GM12878 (cell line): ENCODE data around the gene KRT25.

Source experiments
- MXI1 ChIP-seq: fragments of 150-350 bp; IDR thresholded peaks from 2 replicates; pipeline ENCODE4 v1.6.1; 2011; ENCODE audit warnings: low read depth, mild to moderate bottlenecking, inconsistent platforms, low read length, improper control_type of control experiment
- NFYB ChIP-seq: IDR thresholded peaks from 2 replicates; pipeline ENCODE4 v1.6.1; 2011; ENCODE audit warnings: low read depth, mild to moderate bottlenecking, low read length, improper control_type of control experiment, moderate library complexity; ENCODE audit not compliant: insufficient read depth
- YY1 ChIP-seq: IDR thresholded peaks from 2 replicates; pipeline ENCODE4 v1.6.1; 2011; ENCODE audit warnings: low read depth, mild to moderate bottlenecking, low read length
- TF ChIP-seq, protein P1 (sequence below), 3 experiments: IDR thresholded peaks in 2 of 3; conservative IDR thresholded peaks in 1 of 3; 2 replicates each; pipeline ENCODE4 v1.5.1; 2011; ENCODE audit warnings: low read depth in 3 of 3, low read length in 3 of 3, mild to moderate bottlenecking in 3 of 3, control low read depth in 2 of 3, moderate library complexity in 2 of 3, inconsistent platforms in 1 of 3, mixed read lengths in 1 of 3; ENCODE audit not compliant: control insufficient read depth in 2 of 3, insufficient read depth in 1 of 3; ENCODE audit errors: extremely low read depth in 1 of 3

DNA sequence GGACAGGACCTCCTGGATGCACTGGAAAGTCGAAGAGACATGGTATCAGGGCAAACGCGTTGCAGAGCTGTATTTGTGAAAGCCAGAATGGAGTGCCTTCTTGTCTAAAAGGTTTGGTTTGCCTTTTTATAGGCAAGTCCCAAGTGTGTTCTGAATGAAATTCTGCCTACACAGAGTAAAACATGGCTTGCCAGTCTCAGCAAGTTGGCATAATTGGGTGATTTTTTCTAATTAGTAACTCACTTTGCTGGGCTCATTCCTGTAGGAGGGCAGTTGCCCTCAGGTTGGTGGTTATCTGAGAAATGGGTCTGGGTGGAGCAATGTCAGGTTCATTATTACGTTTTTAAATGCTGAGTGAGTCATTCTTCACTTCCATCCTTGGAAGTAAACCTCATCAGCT, at the start of gene KRT25:
- TF ChIP-seq YY1 (no peak), MXI1 (no peak), NFYB (no peak)
- TF ChIP-seq, protein P1, sequence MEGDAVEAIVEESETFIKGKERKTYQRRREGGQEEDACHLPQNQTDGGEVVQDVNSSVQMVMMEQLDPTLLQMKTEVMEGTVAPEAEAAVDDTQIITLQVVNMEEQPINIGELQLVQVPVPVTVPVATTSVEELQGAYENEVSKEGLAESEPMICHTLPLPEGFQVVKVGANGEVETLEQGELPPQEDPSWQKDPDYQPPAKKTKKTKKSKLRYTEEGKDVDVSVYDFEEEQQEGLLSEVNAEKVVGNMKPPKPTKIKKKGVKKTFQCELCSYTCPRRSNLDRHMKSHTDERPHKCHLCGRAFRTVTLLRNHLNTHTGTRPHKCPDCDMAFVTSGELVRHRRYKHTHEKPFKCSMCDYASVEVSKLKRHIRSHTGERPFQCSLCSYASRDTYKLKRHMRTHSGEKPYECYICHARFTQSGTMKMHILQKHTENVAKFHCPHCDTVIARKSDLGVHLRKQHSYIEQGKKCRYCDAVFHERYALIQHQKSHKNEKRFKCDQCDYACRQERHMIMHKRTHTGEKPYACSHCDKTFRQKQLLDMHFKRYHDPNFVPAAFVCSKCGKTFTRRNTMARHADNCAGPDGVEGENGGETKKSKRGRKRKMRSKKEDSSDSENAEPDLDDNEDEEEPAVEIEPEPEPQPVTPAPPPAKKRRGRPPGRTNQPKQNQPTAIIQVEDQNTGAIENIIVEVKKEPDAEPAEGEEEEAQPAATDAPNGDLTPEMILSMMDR (IDR thresholded peaks at IDR 0.05 in 2 of 3, conservative IDR thresholded peaks at IDR 0.05 in 1 of 3; ENCODE audit: control insufficient read depth in 2 of 3, extremely low read depth in 1 of 3, insufficient read depth in 1 of 3, low read depth in 3 of 3, low read length in 3 of 3) = no peak
